Lower leg skin (tissue), 4 donors: ENCODE results near the gene ABR. TPM values are rescaled to one million over a fixed set of nuclear protein-coding genes. Genes with fewer than 3 reads are reported as not detected.

ENCODE experiments used
- DNase-seq, 2 donors: peaks; one replicate each; pipeline ENCODE4 v3.0.0-alpha.2; 2019; ENCODE audit warnings: low spot score in 2 of 2
- H3K4me3 ChIP-seq: fragments of 200-600 bp; sonication (generic); 2 replicates; pipeline ENCODE4 v1.5.1; 2017; ENCODE audit warnings: mild to moderate bottlenecking, low read depth; ENCODE audit not compliant: poor library complexity, severe bottlenecking
- CTCF ChIP-seq, 3 donors: fragments of 450-650 bp; IDR thresholded peaks; one replicate each; pipeline ENCODE4 v1.5.1; 2016; ENCODE audit warnings: antibody characterized with exemption in 3 of 3, mild to moderate bottlenecking in 3 of 3, moderate library complexity in 2 of 3
- POLR2A ChIP-seq, 2 donors: fragments of 450-650 bp; IDR thresholded peaks; one replicate each; pipeline ENCODE4 v1.6.1; 2016 to 2017; ENCODE audit warnings: antibody characterized with exemption in 2 of 2, mild to moderate bottlenecking in 1 of 2, moderate library complexity in 1 of 2
- WGBS, 2 donors: methylation state at CpG; one replicate each; pipeline ENCODE4 v1.1.5; 2018; 5-methylcytosine and 5-hydroxymethylcytosine counted together
- intact Hi-C: fragments of 100-400 bp; cut with DNase I; formaldehyde crosslinking; loops from one replicate; pipeline ENCODE4 v1.15.0; 2023; ENCODE audit warnings: low total_unique reads
- total RNA-seq, 4 donors: library from RNA; depleted of rRNA; stranded (reverse); fragments of >200 nt; gene quantifications; one replicate each; pipeline ENCODE4 v1.1.0, GENCODE V29; 2016

The ABR gene
- total RNA-seq, 4 donors from 2014 or later, result 60.9 to 98.8 (median 88.3) TPM

GRCh38 chr17:1188812-1189504 lies 9.2 kb upstream of the ABR start:
- H3K4me3 ChIP-seq, result no peak overlapping the region
- intact Hi-C loops, result no loop called here
- DNase-seq, result peak; percentile 95 to 99
- TF ChIP-seq POLR2A (IDR thresholded peaks at IDR 0.05) (no peak), CTCF (IDR thresholded peaks at IDR 0.05) (no peak)
- WGBS, 2 donors, result 26 to 30% methylated on average over 20 of the region's 20 CpGs

DNA sequence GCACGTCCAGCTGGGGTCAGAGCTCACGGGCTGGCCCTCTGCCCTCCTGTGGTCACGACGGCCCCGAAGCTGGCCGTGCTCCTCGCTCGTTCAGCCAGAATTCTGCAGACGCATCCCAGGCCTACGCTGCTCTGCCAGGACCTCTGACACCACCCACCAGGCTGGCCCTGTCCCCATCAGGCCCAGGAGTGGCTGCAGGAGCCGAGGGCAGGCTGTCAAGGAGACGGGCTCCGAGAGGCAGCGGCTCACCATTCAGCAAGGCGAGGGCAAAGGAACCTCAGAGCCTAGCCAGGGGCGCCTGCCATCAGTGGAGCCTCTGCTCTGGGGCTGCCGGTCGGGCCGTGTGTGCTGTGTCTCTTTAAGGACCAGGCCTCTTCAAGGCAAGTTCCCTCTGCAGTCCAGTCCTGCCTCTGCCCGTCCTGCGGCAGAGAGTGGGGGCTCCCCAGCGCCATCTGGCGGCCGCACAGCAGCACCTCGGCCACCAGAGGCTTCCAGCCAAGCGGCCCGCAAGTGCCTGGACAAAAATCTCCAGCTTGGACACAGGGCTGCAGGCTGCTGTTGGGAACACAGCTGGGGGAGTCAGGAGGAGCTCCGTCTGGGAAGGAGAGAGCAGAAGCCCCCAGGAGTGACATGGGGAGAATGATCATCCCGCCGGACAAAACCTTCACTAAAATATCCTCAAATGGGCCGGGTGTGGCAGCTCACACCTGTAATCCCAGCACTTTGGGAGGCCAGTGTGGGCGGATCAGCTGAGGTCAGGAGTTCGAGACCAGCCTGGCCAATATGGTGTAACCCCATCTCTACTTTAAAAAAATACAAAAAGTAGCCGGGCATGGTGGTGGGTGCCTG lies 7.4 kb upstream of the ABR start:
- TF ChIP-seq CTCF (IDR thresholded peaks at IDR 0.05) (peak in 2 of 3 donors; percentile 92 to 97), POLR2A (IDR thresholded peaks at IDR 0.05) (no peak)
- intact Hi-C loops, result no loop called here
- WGBS, 2 donors, result 20 to 25% methylated on average over 29 to 33 of the region's 34 CpGs
- H3K4me3 ChIP-seq, result no peak overlapping the region
- peak; percentile 71 to 95 for DNase-seq

- no peak overlapping the region for H3K4me3 ChIP-seq
- TF ChIP-seq CTCF (IDR thresholded peaks at IDR 0.05), result no peak
- TF ChIP-seq POLR2A (IDR thresholded peaks at IDR 0.05), result no peak
- no peak for DNase-seq
- WGBS, 2 donors, result 57 to 70% methylated on average over 12 to 13 of the region's 13 CpGs
- intact Hi-C loops, result no loop called here
These were observed 6.5 kb upstream of the ABR start for GRCh38 chr17:1186214-1186820.

- intact Hi-C loops, result no loop called here
- DNase-seq, result no peak
- 57 to 61% methylated on average over 14 of the region's 14 CpGs for WGBS, 2 donors
- TF ChIP-seq POLR2A (IDR thresholded peaks at IDR 0.05), result no peak
- no peak for TF ChIP-seq CTCF (IDR thresholded peaks at IDR 0.05)
- H3K4me3 ChIP-seq, result no peak overlapping the region
These were observed 3.5 kb upstream of the ABR start for GRCh38 chr17:1183171-1183873.

- WGBS, 2 donors, result 33 to 44% methylated on average over 11 of the region's 11 CpGs
- intact Hi-C loops, result no loop called here
These were observed 3.0 kb upstream of the ABR start for GRCh38 chr17:1182811-1183170.

More at GRCh38 chr17:1182811-1183170, 3.0 kb upstream of the ABR start:
- H3K4me3 ChIP-seq, result no peak overlapping the region
- DNase-seq, result no peak
- TF ChIP-seq POLR2A (IDR thresholded peaks at IDR 0.05) (no peak), CTCF (IDR thresholded peaks at IDR 0.05) (no peak)
